ENCODE measurements around the gene SECTM1. TPM values are rescaled to one million over a fixed set of nuclear protein-coding genes. Genes with fewer than 3 reads are reported as not detected.

The SECTM1 gene
- 10 to 100 TPM in 3 of 4 donors, 1 to 10 TPM in 1; 9.5 to 17.5 (median 14.7) TPM for total RNA-seq

DNA sequence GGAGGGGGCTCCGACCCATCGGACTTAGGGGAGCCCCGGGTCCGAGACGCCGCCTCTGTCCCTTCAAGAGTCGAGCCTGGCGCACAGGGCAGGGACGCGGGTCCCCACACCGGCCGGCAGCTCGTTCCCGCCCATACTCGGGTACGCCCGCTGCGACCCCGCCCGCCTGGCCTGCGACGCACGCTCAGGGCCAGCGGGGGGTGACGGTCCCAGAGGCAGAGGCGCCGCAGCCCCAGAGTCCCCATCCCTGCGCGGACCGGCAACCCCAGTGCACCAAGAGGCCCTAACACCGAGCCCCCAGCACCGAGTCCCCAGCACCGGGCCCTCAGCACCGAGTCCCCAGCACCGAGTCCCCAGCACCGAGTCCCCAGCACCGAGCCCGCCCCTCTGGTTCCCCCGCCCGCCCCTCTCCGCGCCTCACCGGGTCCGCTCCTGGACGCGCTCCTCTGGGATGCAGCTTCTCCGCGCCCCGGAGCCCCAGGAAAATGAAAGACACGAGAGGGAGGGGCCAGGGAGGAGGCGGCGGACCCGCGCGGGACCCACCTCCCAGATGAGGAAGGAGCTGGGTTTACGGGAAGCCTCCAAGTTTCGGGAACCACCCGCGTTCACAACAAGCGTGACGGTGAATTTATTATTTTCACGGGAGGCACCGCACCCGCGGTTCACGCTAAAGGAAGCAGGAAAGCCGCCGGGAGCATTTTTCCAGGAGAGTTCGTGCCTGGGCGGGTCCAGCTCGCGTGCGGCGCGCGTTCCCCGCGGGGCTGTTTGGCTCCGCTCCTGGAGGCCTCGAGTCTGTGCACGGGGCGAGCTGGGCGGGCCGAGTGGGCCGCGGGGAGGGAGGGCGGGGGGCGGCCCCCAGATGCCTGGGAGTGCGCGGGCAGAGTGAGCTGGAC is at the start of gene SECTM1:
TSS of gene SECTM1 (minus strand) at position 488 of the 893 bp plus-strand sequence. CDS start 6,526 bp downstream, outside the sequence.
- TF ChIP-seq, protein P1, sequence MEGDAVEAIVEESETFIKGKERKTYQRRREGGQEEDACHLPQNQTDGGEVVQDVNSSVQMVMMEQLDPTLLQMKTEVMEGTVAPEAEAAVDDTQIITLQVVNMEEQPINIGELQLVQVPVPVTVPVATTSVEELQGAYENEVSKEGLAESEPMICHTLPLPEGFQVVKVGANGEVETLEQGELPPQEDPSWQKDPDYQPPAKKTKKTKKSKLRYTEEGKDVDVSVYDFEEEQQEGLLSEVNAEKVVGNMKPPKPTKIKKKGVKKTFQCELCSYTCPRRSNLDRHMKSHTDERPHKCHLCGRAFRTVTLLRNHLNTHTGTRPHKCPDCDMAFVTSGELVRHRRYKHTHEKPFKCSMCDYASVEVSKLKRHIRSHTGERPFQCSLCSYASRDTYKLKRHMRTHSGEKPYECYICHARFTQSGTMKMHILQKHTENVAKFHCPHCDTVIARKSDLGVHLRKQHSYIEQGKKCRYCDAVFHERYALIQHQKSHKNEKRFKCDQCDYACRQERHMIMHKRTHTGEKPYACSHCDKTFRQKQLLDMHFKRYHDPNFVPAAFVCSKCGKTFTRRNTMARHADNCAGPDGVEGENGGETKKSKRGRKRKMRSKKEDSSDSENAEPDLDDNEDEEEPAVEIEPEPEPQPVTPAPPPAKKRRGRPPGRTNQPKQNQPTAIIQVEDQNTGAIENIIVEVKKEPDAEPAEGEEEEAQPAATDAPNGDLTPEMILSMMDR (IDR thresholded peaks at IDR 0.05; ENCODE audit: low read depth) = no peak

DNA sequence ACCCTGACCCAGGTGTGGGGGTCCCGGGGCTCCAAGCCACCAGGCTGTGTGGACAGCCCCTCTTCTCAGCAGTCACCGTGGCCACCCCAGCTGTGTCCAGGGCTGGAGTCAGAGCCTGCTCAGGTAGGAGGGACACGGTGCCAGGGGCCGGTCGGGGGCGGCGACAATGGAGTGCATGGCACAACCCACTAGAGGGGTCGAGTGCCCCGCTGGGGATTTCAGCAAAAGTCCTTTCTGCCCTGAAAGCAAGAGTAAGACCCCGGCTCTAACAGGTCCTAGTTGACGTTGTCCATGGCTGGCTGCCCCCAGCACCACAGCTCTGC is 49.3 kb upstream of the SECTM1 start:
- TF ChIP-seq, protein P1 (IDR thresholded peaks at IDR 0.05; ENCODE audit: low read depth) = no peak

DNA sequence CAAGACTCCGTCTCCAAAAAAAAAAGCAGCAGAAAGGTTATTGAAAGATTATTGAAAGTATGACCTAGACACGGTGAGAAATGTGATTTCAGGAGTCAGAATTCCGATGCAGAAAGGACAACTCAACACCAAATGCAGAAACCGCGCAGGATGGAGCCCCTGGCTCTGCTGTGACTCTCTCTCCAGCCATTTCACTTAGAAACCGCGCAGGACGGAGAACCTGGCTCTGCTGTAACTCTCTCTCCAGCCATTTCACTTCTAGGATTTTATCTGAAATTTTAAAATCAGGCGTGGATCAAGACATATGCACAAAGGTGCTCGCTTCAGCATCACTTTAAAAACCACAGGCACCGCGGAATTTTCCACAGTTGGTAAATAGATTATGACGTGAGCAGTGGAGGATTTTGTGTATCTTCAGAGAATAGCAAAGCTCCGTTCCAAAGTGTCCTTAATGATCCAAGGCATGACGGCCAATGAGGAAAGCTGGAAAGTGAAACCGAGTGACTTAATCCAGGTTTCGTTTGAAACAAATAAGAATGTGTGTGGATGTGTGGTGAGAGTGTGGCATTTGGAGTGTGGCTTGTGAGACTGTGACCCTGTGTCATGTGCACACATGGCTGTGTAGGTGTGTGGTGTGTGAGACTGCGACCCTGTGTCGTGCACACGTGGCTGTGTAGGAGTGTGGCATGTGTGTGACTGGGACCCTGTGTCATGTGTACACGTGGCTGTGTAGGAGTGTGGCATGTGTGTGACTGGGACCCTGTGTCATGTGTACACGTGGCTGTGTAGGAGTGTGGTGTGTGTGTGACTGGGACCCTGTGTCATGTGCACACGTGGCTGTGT is 47.5 kb upstream of the SECTM1 start:
- TF ChIP-seq, protein P1 (IDR thresholded peaks at IDR 0.05; ENCODE audit: low read depth) = no peak

DNA sequence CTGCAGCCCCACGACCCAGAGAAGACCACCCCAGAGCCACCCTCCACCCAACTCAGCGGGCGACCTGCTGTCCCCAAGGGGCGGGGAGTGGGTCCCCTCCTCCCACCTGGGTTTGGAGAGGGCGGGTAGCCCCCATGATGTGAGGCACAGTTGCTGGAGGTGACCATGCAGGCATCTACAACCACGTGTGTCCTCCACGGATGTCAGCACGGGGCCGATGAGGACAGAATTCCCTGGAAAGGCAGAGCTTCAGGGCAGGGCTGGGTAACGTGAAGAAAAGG is 45.1 kb upstream of the SECTM1 start:
- TF ChIP-seq, protein P1 (IDR thresholded peaks at IDR 0.05; ENCODE audit: low read depth) = no peak

DNA sequence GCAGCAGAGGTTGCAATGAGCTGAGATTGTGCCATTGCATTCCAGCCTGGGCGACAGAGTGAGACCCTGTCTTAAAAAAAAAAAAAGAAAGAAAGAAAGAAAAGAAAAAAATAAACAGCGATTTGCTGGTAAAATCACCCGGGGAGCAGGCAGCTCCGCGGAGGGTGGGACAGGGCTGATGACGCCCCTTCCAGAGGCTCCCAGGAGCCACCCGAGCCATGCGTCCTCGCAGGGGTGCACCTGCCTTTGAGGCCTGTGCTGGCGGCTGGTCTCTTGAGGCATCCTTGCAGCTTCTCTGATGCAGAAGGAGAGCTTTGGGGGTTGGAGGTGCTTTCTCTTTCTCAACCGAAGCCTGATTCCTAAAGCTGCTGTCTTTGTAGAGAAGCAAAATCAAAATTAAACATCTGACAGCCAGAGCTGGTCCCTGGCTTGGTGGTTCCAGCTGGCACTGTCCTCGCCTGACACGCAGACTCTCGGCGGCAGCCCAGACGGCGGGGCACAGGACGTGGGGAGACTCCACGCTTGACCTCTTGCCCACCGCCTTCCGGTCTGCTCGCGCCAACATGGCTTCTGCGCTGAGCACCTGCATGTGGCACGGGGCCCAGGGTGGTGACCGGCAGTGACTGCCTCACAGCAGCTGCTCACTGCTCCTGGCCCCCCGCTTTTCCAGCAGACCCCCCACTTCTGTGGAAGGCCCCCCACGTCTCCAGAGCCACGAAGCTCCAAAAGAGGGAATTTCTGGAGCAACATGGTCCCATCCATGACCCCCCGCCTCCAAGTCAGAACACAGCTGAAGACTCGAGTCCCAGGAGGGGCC is 44.6 kb upstream of the SECTM1 start:
- TF ChIP-seq, protein P1 (IDR thresholded peaks at IDR 0.05; ENCODE audit: low read depth) = no peak

DNA sequence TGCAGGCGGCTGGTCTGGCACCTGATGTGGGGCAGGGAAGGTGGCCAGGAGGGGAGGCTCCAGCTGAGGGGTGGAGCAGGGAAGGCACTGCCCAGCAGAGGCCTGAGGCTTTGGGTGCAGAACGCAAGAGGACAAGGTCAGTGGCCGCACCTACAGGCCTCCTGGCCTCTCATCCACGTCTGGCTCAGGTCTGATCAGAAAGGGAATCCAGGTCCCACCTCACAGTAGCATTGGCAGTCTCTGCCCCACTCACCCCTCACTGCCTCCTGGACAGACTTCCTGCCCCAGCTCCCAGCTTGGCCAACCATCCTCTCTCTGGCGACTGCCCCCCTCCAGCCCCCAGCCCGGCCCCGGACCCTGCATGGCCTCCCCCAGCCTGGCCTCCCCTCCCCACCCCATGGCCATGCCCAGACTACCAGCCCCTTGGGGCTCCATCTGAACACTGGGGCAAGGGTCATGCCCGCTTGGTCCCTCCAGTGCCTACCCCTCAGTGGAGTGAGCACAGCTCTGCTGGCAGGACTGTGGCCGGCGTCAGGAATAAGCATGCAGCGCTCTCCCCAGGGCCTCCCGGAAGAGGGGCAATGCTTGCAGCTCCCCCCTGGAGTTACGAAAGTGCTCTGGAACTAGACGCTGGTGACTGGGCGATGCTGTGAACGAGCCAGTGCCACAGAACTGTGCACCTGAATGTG is 42.6 kb upstream of the SECTM1 start:
- TF ChIP-seq, protein P1 (IDR thresholded peaks at IDR 0.05; ENCODE audit: low read depth) = no peak

Data from subcutaneous adipose tissue (tissue), 4 donors.